A549 treated with dexamethasone at 1 μM for 4 hours (cell line): Measurements from ENCODE around the gene PDCD2. TPM values are rescaled to one million over a fixed set of nuclear protein-coding genes. Genes with fewer than 3 reads are reported as not detected.

ENCODE experiments used
- total RNA-seq: library from RNA; stranded (reverse); fragments of 200-300 nt; extraction: Qiagen RNA extraction; gene quantifications from 5 replicates; pipeline ENCODE4 v1.2.3, GENCODE V29; 2022

The PDCD2 gene
- total RNA-seq, result 47.7 to 51.2 TPM (median 50.1 TPM) in 5 replicates

GRCh38 chr6:170584181-170584953 lies at the start of gene PDCD2:
TSS of gene PDCD2 (minus strand) at chr6:170584637. CDS start at chr6:170584581, 56 bp downstream.

DNA sequence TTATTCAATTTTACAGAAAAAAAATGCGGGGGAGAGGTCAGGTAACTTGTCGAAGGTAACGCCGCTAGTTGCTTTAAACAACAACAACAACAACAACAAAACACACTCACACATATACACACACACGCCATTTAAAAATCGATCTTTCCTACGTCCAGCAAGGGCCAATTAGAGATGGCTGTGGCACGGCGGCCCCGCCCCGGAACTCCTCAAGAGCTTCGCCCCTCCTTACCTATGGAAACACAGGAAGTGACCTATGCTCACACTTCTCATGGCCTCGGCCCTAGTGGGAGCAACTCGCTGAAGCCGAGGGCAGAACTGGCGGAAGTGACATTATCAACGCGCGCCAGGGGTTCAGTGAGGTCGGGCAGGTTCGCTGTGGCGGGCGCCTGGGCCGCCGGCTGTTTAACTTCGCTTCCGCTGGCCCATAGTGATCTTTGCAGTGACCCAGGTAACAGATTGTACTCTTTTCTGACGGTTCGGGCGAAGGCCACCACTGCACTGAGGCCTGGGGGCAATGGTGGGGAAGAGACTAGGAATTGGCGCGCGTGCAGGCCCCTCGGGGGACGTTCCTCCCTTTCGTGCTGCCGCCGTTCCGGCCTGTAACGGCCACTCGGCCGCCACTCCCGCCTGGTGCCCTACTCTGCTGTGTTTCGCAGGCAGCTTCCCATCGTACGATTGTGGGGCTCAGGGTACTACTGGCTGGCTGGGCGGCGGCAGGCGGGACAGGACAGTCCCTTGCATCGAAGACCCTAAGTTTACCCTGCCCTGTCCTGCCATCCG lies 30.2 kb downstream of the PDCD2 start, which contains the start of gene TBP:
TBP (plus strand) TSS at position 357 of the 783 bp plus-strand sequence. CDS start 2,661 bp downstream, outside the sequence.

DNA sequence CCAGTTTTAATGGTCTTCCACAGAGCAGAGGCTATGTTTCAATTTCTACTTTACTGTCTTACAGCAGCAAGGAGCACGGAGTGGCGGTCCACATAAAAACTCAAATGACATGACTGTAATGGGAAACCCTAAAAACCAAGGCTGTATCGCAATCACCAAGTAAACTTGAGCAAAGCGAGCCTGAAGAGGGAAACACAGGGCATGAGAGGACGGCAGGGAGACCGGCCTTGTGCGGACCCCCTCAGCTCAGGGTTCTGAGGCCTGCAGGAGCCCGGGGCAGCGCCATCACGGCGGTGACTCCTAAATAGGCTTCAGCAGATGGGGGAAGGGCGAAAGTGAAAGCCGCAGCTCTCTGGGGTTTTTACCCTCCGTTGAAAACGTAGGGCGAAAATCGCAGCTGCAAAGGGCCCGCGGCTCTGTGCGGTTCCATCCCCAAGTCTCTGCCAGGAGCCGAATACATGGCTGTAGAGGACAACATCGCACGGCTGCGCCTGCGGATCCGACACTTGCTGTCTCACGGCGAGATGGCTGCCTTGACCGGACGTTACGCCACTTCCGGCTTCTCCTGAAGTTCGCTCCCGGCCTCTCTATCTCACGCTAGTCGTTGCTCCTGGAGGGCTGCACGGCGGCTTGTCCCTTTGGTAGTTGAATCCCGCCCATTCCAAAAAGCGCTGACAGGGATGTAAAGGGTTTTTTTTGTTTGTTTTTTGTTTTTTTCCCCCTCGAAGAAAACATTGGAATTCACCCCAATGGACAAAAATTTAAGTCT lies 31.5 kb downstream of the PDCD2 start, which contains the start of gene PSMB1:
PSMB1 (minus strand) TSS at position 543 of the 769 bp plus-strand sequence; CDS start at position 478, 65 bp downstream.

Other genes starting within 250 kb of the PDCD2 start
- 229 to 245 TPM (median 237 TPM) in 5 replicates for gene PSMB1, start 31.3 kb downstream of the PDCD2 start, total RNA-seq
- 13.6 to 19.8 TPM (median 17.6 TPM) in 5 replicates for gene TBP, start 30.3 kb downstream of the PDCD2 start, total RNA-seq